ENCODE results near the gene CCDC90B.

CCDC90B gene

DNA sequence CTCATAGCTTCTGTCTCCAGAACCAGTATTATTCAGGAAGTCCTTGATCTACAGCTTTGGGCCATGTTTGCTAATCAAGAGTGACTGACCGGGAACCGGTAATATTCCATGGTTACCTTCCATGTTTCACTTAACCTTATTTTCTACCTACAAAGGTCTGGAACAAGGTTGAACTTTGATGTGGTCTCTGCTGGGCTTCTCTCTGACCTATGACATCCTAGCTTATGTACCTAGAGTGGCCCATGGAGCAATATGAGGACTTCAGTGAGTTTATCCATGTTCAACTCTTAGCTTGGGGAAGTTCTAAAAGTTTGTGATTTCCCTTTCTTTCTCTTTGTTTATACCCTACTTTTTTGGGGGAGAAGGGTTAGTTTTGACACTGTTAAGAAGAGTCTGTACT lies 33.2 kb downstream of the CCDC90B start:
- TF ChIP-seq YY1 (IDR thresholded peaks at IDR 0.05; ENCODE audit: insufficient read depth, insufficient read length): no peak
- no peak for TF ChIP-seq ZNF274 (IDR thresholded peaks at IDR 0.05; ENCODE audit: low read depth, low read length)
- TF ChIP-seq SUZ12 (IDR thresholded peaks at IDR 0.05; ENCODE audit: extremely low read depth, insufficient read depth, insufficient read length): no peak
- no peaks in the 10 kb centered on the region for H3K9me3 ChIP-seq (ENCODE audit: insufficient read depth, low read length)
- no peak for DNase-seq (ENCODE audit: low read depth, low spot score)
- peaks cover 18% of the 10 kb centered on the region for H3K36me3 ChIP-seq (ENCODE audit: insufficient read depth, insufficient read length, low read length)
- H3K27me3 ChIP-seq (ENCODE audit: insufficient read depth, insufficient read length): no peaks in the 10 kb centered on the region
- no peak overlapping the region for H3K4me3 ChIP-seq (ENCODE audit: insufficient read length, low read depth)
- H3K9ac ChIP-seq (ENCODE audit: insufficient read length, low read depth): no peak overlapping the region
- H3K4me1 ChIP-seq (ENCODE audit: insufficient read depth, insufficient read length): no peaks in the 10 kb centered on the region

DNA sequence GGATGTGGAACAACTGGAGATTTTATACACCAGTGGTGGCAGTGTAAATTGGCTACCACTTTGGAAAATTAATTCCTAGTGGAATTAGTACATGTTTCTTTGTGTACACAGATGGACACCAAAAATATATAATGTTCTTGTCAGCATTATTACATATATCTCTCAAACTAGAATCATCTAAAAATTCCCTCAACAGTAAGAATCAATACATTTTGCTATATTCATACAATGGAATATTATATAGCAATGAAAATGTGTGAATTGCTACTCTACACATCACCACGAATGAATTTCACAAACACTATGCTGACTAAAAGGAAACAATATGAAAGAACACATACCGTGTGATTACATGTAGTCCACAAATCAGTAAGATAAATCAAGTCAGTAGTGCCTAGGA lies 33.9 kb downstream of the CCDC90B start:
- no peaks in the 10 kb centered on the region for H3K9me3 ChIP-seq (ENCODE audit: insufficient read depth, low read length)
- TF ChIP-seq ZNF274 (IDR thresholded peaks at IDR 0.05; ENCODE audit: low read depth, low read length) (no peak), YY1 (IDR thresholded peaks at IDR 0.05; ENCODE audit: insufficient read depth, insufficient read length) (no peak), SUZ12 (IDR thresholded peaks at IDR 0.05; ENCODE audit: extremely low read depth, insufficient read depth, insufficient read length) (no peak)
- no peaks in the 10 kb centered on the region for H3K4me1 ChIP-seq (ENCODE audit: insufficient read depth, insufficient read length)
- no peak overlapping the region for H3K4me3 ChIP-seq (ENCODE audit: insufficient read length, low read depth)
- DNase-seq (ENCODE audit: low read depth, low spot score): no peak
- H3K9ac ChIP-seq (ENCODE audit: insufficient read length, low read depth): no peak overlapping the region
- peaks cover 12% of the 10 kb centered on the region for H3K36me3 ChIP-seq (ENCODE audit: insufficient read depth, insufficient read length, low read length)
- no peaks in the 10 kb centered on the region for H3K27me3 ChIP-seq (ENCODE audit: insufficient read depth, insufficient read length)

DNA sequence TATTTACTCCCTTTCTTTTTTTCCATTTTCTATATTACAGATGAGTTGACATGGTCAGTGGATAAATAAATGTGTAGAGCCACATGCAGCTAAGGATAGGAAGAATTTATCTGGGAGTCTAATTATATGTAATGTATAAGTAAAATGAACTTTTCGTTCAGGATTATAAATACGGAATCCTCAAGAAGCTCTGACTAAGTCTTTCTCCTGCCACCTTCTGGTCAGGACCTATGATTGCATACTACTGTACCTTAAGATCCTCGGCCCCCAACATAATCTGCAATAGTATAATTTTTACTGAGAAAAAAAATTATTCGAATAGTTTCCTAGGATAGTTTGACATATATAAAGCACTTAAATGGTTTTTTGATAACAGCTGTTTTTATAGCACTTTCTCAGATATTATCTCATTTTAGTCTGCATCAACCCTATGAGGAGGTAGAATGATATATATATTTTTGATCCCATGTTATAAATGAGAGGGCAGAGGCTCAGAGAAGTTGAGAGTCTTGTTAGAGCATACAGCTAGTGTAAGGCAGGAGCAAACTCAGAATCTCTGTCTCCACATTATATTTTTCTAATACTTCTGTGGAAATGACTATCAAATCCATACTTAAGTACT lies 36.1 kb downstream of the CCDC90B start:
- peak; percentile 23 for DNase-seq (ENCODE audit: low read depth, low spot score)
- Histone ChIP-seq H3K4me3 (ENCODE audit: insufficient read length, low read depth) (no peak overlapping the region), H3K9ac (ENCODE audit: insufficient read length, low read depth) (no peak overlapping the region), H3K36me3 (ENCODE audit: insufficient read depth, insufficient read length, low read length) (peaks cover 3% of the 10 kb centered on the region), H3K9me3 (ENCODE audit: insufficient read depth, low read length) (no peaks in the 10 kb centered on the region), H3K4me1 (ENCODE audit: insufficient read depth, insufficient read length) (no peaks in the 10 kb centered on the region), H3K27me3 (ENCODE audit: insufficient read depth, insufficient read length) (no peaks in the 10 kb centered on the region)
- TF ChIP-seq ZNF274 (IDR thresholded peaks at IDR 0.05; ENCODE audit: low read depth, low read length) (no peak), YY1 (IDR thresholded peaks at IDR 0.05; ENCODE audit: insufficient read depth, insufficient read length) (no peak), SUZ12 (IDR thresholded peaks at IDR 0.05; ENCODE audit: extremely low read depth, insufficient read depth, insufficient read length) (no peak)

DNA sequence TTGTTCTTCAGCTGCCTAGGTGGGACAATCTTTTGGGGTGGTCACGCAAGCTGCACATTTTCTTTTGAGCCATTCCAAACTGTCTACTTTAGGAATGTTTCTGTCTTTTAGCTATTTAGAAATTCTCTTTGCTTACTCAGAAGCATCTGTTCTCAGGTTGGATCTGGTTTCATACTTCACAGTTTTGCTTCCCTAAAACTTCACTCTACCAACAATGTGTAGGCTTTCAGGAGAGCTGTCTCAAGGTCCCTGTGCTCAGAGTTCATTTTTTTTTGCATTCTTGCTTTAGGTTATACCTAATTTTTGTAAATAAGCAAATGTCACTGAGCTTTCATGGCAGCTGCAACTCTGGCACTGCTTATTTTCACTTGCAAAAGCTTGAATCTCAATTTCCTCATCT lies 36.7 kb downstream of the CCDC90B start:
- no peak overlapping the region for H3K9ac ChIP-seq (ENCODE audit: insufficient read length, low read depth)
- no peaks in the 10 kb centered on the region for H3K9me3 ChIP-seq (ENCODE audit: insufficient read depth, low read length)

DNA sequence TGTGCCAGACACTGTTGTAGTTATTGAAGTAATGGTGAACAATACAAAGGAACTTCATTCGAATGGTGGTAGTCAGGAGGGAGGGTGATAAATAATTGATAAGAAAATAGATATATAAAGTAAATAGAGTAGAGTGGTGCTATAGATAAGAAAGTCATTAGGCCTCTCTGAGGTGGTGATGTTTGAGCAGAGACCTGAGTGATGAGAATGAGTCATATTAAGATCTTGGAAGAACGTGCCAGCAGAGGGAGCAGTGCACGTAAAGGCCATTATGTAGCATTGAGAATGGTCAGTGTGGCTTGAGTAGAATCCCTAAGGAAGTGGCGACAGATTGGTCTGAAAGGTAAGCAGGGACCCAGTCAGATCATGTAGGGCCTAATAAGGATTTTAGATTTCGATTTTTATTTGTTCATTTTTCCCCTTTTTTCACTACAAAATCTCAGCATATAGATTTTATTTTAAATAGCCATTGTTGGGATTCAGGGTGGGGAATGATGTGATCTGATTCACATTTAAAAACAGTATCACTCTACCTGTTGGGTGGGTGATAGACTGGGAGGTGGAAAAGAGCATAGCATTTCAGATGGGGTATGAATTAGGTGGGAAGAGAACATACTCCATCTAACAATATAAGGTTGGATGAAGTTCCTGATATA lies 44.7 kb downstream of the CCDC90B start:
- Histone ChIP-seq H3K4me1 (ENCODE audit: insufficient read depth, insufficient read length) (no peaks in the 10 kb centered on the region), H3K27me3 (ENCODE audit: insufficient read depth, insufficient read length) (no peaks in the 10 kb centered on the region), H3K36me3 (ENCODE audit: insufficient read depth, insufficient read length, low read length) (no peaks in the 10 kb centered on the region), H3K4me3 (ENCODE audit: insufficient read length, low read depth) (no peak overlapping the region), H3K9ac (ENCODE audit: insufficient read length, low read depth) (no peak overlapping the region), H3K9me3 (ENCODE audit: insufficient read depth, low read length) (no peaks in the 10 kb centered on the region)
- TF ChIP-seq SUZ12 (IDR thresholded peaks at IDR 0.05; ENCODE audit: extremely low read depth, insufficient read depth, insufficient read length) (no peak), ZNF274 (IDR thresholded peaks at IDR 0.05; ENCODE audit: low read depth, low read length) (no peak), YY1 (IDR thresholded peaks at IDR 0.05; ENCODE audit: insufficient read depth, insufficient read length) (no peak)
- DNase-seq (ENCODE audit: low read depth, low spot score): peak; percentile 58

More for the DNA sequence above, 36.7 kb downstream of the CCDC90B start:
- Histone ChIP-seq H3K4me3 (ENCODE audit: insufficient read length, low read depth) (no peak overlapping the region), H3K36me3 (ENCODE audit: insufficient read depth, insufficient read length, low read length) (no peaks in the 10 kb centered on the region), H3K27me3 (ENCODE audit: insufficient read depth, insufficient read length) (no peaks in the 10 kb centered on the region), H3K4me1 (ENCODE audit: insufficient read depth, insufficient read length) (no peaks in the 10 kb centered on the region)
- TF ChIP-seq ZNF274 (IDR thresholded peaks at IDR 0.05; ENCODE audit: low read depth, low read length) (no peak), YY1 (IDR thresholded peaks at IDR 0.05; ENCODE audit: insufficient read depth, insufficient read length) (no peak), SUZ12 (IDR thresholded peaks at IDR 0.05; ENCODE audit: extremely low read depth, insufficient read depth, insufficient read length) (no peak)
- DNase-seq (ENCODE audit: low read depth, low spot score): no peak

DNA sequence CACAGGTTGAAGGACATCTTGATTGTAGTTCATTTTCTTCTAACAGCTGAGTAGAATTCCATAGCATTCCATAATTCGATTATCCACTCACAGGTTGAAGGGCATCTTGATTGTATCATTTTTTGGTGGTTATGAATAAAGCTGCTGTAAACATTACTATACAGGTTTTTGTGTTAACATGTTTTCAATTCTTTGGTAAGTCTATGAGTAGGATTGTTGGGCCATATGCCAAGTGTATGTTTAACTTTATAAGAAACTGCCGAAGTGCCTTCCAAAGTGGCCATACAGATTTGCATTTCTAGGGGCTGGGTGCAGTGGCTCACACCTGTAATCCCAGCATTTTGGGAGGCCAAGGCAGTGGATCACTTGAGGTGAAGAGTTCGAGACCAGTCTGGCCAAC lies 48.1 kb downstream of the CCDC90B start:
- H3K9me3 ChIP-seq (ENCODE audit: insufficient read depth, low read length): no peaks in the 10 kb centered on the region
- H3K9ac ChIP-seq (ENCODE audit: insufficient read length, low read depth): no peak overlapping the region
- no peaks in the 10 kb centered on the region for H3K27me3 ChIP-seq (ENCODE audit: insufficient read depth, insufficient read length)
- no peaks in the 10 kb centered on the region for H3K4me1 ChIP-seq (ENCODE audit: insufficient read depth, insufficient read length)
- no peaks in the 10 kb centered on the region for H3K36me3 ChIP-seq (ENCODE audit: insufficient read depth, insufficient read length, low read length)
- no peak for DNase-seq (ENCODE audit: low read depth, low spot score)
- no peak for TF ChIP-seq SUZ12 (IDR thresholded peaks at IDR 0.05; ENCODE audit: extremely low read depth, insufficient read depth, insufficient read length)
- TF ChIP-seq ZNF274 (IDR thresholded peaks at IDR 0.05; ENCODE audit: low read depth, low read length): no peak
- TF ChIP-seq YY1 (IDR thresholded peaks at IDR 0.05; ENCODE audit: insufficient read depth, insufficient read length): no peak
- H3K4me3 ChIP-seq (ENCODE audit: insufficient read length, low read depth): no peak overlapping the region

DNA sequence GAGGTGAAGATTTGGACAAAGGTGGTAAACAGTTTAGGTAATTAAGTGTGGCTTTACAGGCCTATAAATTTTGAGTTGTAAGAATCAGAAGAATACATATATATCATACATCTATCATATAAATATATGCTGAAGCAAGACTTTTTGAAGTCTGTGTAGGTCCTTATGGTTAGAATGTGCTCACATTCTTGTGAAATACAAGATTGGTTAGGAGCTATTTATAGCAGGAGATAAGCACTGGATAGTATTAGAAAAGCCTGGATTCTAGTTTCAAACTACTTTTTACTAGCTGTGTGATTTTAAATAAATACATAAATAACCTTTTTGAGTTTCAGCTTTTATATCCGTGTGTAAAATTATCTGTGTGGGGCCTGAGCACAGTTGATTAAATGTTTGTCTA lies 50.3 kb downstream of the CCDC90B start:
- TF ChIP-seq SUZ12 (IDR thresholded peaks at IDR 0.05; ENCODE audit: extremely low read depth, insufficient read depth, insufficient read length) (no peak), YY1 (IDR thresholded peaks at IDR 0.05; ENCODE audit: insufficient read depth, insufficient read length) (no peak), ZNF274 (IDR thresholded peaks at IDR 0.05; ENCODE audit: low read depth, low read length) (no peak)
- Histone ChIP-seq H3K4me1 (ENCODE audit: insufficient read depth, insufficient read length) (no peaks in the 10 kb centered on the region), H3K9me3 (ENCODE audit: insufficient read depth, low read length) (no peaks in the 10 kb centered on the region), H3K36me3 (ENCODE audit: insufficient read depth, insufficient read length, low read length) (no peaks in the 10 kb centered on the region), H3K4me3 (ENCODE audit: insufficient read length, low read depth) (no peak overlapping the region), H3K27me3 (ENCODE audit: insufficient read depth, insufficient read length) (no peaks in the 10 kb centered on the region), H3K9ac (ENCODE audit: insufficient read length, low read depth) (no peak overlapping the region)
- DNase-seq (ENCODE audit: low read depth, low spot score): no peak
